HCT116 (cell line): ENCODE data around the gene PRR12. TPM values are rescaled to one million over a fixed set of nuclear protein-coding genes. Genes with fewer than 3 reads are reported as not detected.
A peak's percentile ranks its signal among the peaks of the same experiment; 100 is the strongest.

Experiments
- ATAC-seq: fragments of 200-7000 bp; cut with Tn5 transposase; 2 replicates; pipeline ENCODE4 v1.9.1; 2020; ENCODE audit warnings: mild to moderate bottlenecking, moderate library complexity
- BruUV-seq: library from RNA; stranded (reverse); fragments of 400-500 nt; replicated peaks from 2 replicates; lab custom pipeline; 2021; lab: Mats Ljungman, UMichigan
- CTCF ChIA-PET: fragments of 300-600 bp; sonication (Branson Sonifier 250); formaldehyde crosslinking; loops from one replicate; lab custom pipeline; 2021; ENCODE audit warnings: antibody characterized with exemption; lab: Charles Lee
- POLR2A ChIA-PET: fragments of 300-600, 350-600 bp; sonication (Branson Sonifier 250); formaldehyde crosslinking; loops from one replicate; lab custom pipeline; 2021; ENCODE audit warnings: antibody characterized with exemption; lab: Charles Lee
- RAD21 ChIA-PET, 2 experiments: fragments of 300-600 bp; sonication (Branson Sonifier 250); formaldehyde crosslinking; loops; one replicate each; lab custom pipeline; 2023; ENCODE audit warnings: low total read pairs in 2 of 2; ENCODE audit not compliant: uncharacterized antibody in 2 of 2, unreplicated experiment in 2 of 2, low non-redundant PET in 1 of 2; lab: Charles Lee
- DNase-seq: peaks from one replicate; pipeline ENCODE4 v3.0.0-alpha.2; 2010; ENCODE audit warnings: low read depth, low spot score
- H2AFZ ChIP-seq: fragments of 200-600 bp; shearing (Covaris generic), sonication (generic); 2 replicates; pipeline ENCODE4 v1.6.1; 2017; ENCODE audit warnings: low read depth, mixed run types, mixed read lengths, antibody characterized with exemption, low read length; ENCODE audit not compliant: poor library complexity, severe bottlenecking
- H3K27ac ChIP-seq: 2 replicates; pipeline ENCODE4 v1.5.1; 2012; ENCODE audit warnings: low read depth, low read length
- H3K27me3 ChIP-seq: fragments of 200-600 bp; sonication (generic); 2 replicates; pipeline ENCODE4 v1.6.1; 2016; ENCODE audit warnings: mixed run types, low read length, mixed read lengths; ENCODE audit not compliant: insufficient read depth
- H3K36me3 ChIP-seq, 2 experiments: fragments of 200-500 bp in 1 of 2; fragments of 200-600 bp in 1 of 2; sonication (Bioruptor generic) in 1 of 2; sonication (generic) in 1 of 2; 2 replicates each; pipeline versions ENCODE4 v1.5.1 to v1.6.1; 2014 to 2016; ENCODE audit warnings: low read length in 2 of 2, inconsistent platforms in 1 of 2, mixed read lengths in 1 of 2, mixed run types in 1 of 2; ENCODE audit not compliant: insufficient read depth in 2 of 2, control insufficient read depth in 1 of 2
- H3K4me1 ChIP-seq, 2 experiments: fragments of 200-600 bp in 1 of 2; sonication (generic) in 1 of 2; 2 replicates each; pipeline versions ENCODE4 v1.5.1 to v1.6.1; 2012 to 2017; ENCODE audit warnings: low read length in 2 of 2, inconsistent platforms in 1 of 2, mild to moderate bottlenecking in 1 of 2, mixed read lengths in 1 of 2, mixed run types in 1 of 2, moderate library complexity in 1 of 2; ENCODE audit not compliant: insufficient read depth in 2 of 2, control insufficient read depth in 1 of 2
- H3K4me2 ChIP-seq: fragments of 200-600 bp; sonication (generic); 2 replicates; pipeline ENCODE4 v1.6.1; 2017; ENCODE audit warnings: mixed run types, low read length, mixed read lengths
- H3K4me3 ChIP-seq, 2 experiments: fragments of 200-600 bp in 1 of 2; sonication (generic) in 1 of 2; replicated peaks in 1 of 2; 2 replicates each; pipeline ENCODE4 v1.5.1; 2011 to 2016; ENCODE audit warnings: low read length in 2 of 2, control low read depth in 1 of 2, low read depth in 1 of 2, mild to moderate bottlenecking in 1 of 2, mixed read lengths in 1 of 2, mixed run types in 1 of 2
- H3K79me2 ChIP-seq: fragments of 200-600 bp; sonication (generic); 2 replicates; pipeline ENCODE4 v1.6.1; 2017; ENCODE audit warnings: mild to moderate bottlenecking, mixed run types, low read length, moderate library complexity, mixed read lengths; ENCODE audit not compliant: insufficient read depth
- H3K9ac ChIP-seq: fragments of 200-600 bp; sonication (generic); 2 replicates; pipeline ENCODE4 v1.6.1; 2016; ENCODE audit warnings: low read length, mixed read lengths
- H3K9me2 ChIP-seq: fragments of 200-600 bp; sonication (generic), shearing (Covaris generic); 2 replicates; pipeline ENCODE4 v1.6.1; 2017; ENCODE audit warnings: mixed run types, mild to moderate bottlenecking, moderate library complexity; ENCODE audit not compliant: insufficient read depth
- H3K9me3 ChIP-seq, 2 experiments: fragments of 200-500 bp in 1 of 2; fragments of 200-600 bp in 1 of 2; sonication (Bioruptor generic) in 1 of 2; sonication (generic) in 1 of 2; 2 replicates each; pipeline ENCODE4 v1.6.1; 2014 to 2017; ENCODE audit warnings: low read length in 2 of 2, mixed read lengths in 2 of 2, inconsistent platforms in 1 of 2, low read depth in 1 of 2, mild to moderate bottlenecking in 1 of 2, mixed run types in 1 of 2, moderate library complexity in 1 of 2; ENCODE audit not compliant: control insufficient read depth in 1 of 2, insufficient read depth in 1 of 2
- H4K20me1 ChIP-seq: fragments of 200-600 bp; sonication (generic), shearing (Covaris generic); 2 replicates; pipeline ENCODE4 v1.6.1; 2017; ENCODE audit warnings: mixed run types, mild to moderate bottlenecking, moderate library complexity; ENCODE audit not compliant: insufficient read depth
- ATF3 ChIP-seq: IDR thresholded peaks from 2 replicates; pipeline ENCODE4 v1.6.1; 2012
- CBX3 ChIP-seq: IDR thresholded peaks from 2 replicates; pipeline ENCODE4 v1.6.1; 2012; ENCODE audit warnings: low read depth
- ELF1 ChIP-seq: IDR thresholded peaks from 2 replicates; pipeline ENCODE4 v1.6.1; 2012; ENCODE audit warnings: low read depth, borderline replicate concordance
- EZH2 ChIP-seq: fragments of 200-600 bp; sonication (generic); IDR thresholded peaks from 2 replicates; pipeline ENCODE4 v1.6.1; 2017; ENCODE audit warnings: antibody characterized with exemption, mixed run types
- POLR2AphosphoS5 ChIP-seq: IDR thresholded peaks from 2 replicates; pipeline ENCODE4 v1.6.1; 2011; ENCODE audit warnings: mild to moderate bottlenecking, low read depth, low read length, moderate library complexity
- SIN3A ChIP-seq: IDR thresholded peaks from 2 replicates; pipeline ENCODE4 v1.6.1; 2012; ENCODE audit warnings: low read depth
- SRF ChIP-seq: IDR thresholded peaks from 2 replicates; pipeline ENCODE4 v1.6.1; 2012; ENCODE audit warnings: low read depth
- TCF7L2 ChIP-seq: IDR thresholded peaks from 2 replicates; pipeline ENCODE4 v1.7.0; 2011; ENCODE audit warnings: borderline replicate concordance, inconsistent platforms; ENCODE audit not compliant: insufficient read depth, insufficient read length; ENCODE audit errors: extremely low read depth
- ZFX ChIP-seq: fragments of 450-650 bp; IDR thresholded peaks from 2 replicates; pipeline ENCODE4 v1.6.1; 2017
- ZNF274 ChIP-seq: fragments of 200-500 bp; sonication (Bioruptor generic); IDR thresholded peaks from 2 replicates; pipeline ENCODE4 v1.6.1; 2014; ENCODE audit warnings: mild to moderate bottlenecking, low read depth, low read length, inconsistent platforms
- intact Hi-C: fragments of 100-400 bp; cut with micrococcal nuclease; formaldehyde crosslinking; loops from 2 replicates; pipeline ENCODE4 v1.10.0; 2022
- total RNA-seq: library from RNA; stranded (reverse); gene quantifications from one replicate; pipeline ENCODE4 v1.2.1, GENCODE V29; 2021; ENCODE audit not compliant: unreplicated experiment
- TF ChIP-seq, protein P1 (sequence below), 3 experiments: fragments of 200-600 bp in 1 of 3; sonication (generic) in 1 of 3; IDR thresholded peaks in 2 of 3; conservative IDR thresholded peaks in 1 of 3; 2 replicates each; pipeline ENCODE4 v1.5.1; 2012 to 2017; ENCODE audit warnings: low read depth in 2 of 3, low read length in 2 of 3, antibody characterized with exemption in 1 of 3, borderline replicate concordance in 1 of 3, control low read depth in 1 of 3, mild to moderate bottlenecking in 1 of 3, mixed read lengths in 1 of 3, mixed run types in 1 of 3, moderate library complexity in 1 of 3; ENCODE audit not compliant: insufficient read depth in 1 of 3
- TF ChIP-seq, protein P2 (sequence below): IDR thresholded peaks from 2 replicates; pipeline ENCODE4 v1.6.1; 2012; ENCODE audit warnings: low read depth

PRR12 gene
- total RNA-seq, 1 experiment from 2014 or later: 26.9 TPM

- CTCF ChIA-PET: no interaction called here
- no peak for ATAC-seq
- peaks cover 36% of the 10 kb centered on the region; the same call in 1 of the 2 replicates for H3K79me2 ChIP-seq
Observed at GRCh38 chr19:49651820-49652550, 61.0 kb downstream of the PRR12 start.

DNA sequence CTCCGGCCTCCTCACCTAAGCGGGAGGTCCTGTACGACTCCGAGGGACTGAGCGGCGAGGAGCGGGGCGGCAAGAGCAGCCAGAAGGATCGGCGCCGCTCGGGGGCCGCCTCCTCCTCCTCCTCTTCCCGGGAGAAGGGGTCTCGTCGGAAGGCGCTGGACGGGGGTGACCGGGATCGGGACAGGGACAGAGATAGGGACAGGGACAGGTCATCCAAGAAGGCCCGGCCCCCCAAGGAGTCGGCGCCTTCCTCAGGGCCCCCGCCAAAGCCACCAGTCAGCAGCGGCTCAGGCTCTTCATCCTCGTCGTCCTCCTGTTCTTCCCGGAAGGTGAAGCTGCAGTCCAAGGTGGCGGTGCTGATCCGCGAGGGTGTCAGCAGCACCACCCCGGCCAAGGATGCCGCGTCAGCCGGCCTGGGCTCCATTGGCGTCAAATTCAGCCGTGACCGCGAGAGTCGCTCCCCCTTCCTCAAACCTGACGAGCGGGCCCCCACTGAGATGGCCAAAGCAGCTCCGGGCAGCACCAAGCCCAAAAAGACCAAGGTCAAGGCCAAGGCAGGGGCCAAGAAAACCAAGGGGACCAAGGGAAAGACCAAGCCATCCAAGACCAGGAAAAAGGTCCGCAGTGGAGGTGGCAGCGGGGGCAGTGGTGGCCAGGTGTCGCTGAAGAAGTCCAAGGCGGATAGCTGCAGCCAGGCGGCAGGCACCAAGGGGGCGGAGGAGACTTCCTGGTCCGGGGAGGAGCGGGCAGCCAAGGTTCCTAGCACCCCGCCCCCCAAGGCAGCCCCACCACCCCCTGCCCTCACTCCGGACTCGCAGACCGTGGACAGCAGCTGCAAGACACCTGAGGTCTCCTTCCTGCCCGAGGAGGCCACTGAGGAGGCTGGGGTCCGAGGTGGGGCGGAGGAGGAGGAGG is 61.8 kb downstream of the PRR12 start:
- H3K27ac ChIP-seq: no peak overlapping the region
- H4K20me1 ChIP-seq: no peaks in the 10 kb centered on the region
- no peak overlapping the region for H3K9ac ChIP-seq
- TSS peak; percentile 34 for BruUV-seq
- no peaks in the 10 kb centered on the region for H3K9me2 ChIP-seq
- CTCF ChIA-PET: no interaction called here
- H3K4me1 ChIP-seq: no peaks in the 10 kb centered on the region
- peaks cover 36 to 38% of the 10 kb centered on the region in 2 experiments; a peak in 3 of 4 replicates for H3K36me3 ChIP-seq
- H2AFZ ChIP-seq: no peak overlapping the region
- intact Hi-C loops: no loop called here
- no peak for ATAC-seq
- H3K4me3 ChIP-seq: no peak overlapping the region
- H3K79me2 ChIP-seq: peaks cover 28% of the 10 kb centered on the region; the same call in 1 of the 2 replicates
- no peaks in the 10 kb centered on the region for H3K9me3 ChIP-seq
- H3K27me3 ChIP-seq: no peaks in the 10 kb centered on the region
- no peak overlapping the region for H3K4me2 ChIP-seq
- DNase-seq: no peak
- POLR2A ChIA-PET: no interaction called here
- RAD21 ChIA-PET: no interaction called here
- TF ChIP-seq, protein P1, sequence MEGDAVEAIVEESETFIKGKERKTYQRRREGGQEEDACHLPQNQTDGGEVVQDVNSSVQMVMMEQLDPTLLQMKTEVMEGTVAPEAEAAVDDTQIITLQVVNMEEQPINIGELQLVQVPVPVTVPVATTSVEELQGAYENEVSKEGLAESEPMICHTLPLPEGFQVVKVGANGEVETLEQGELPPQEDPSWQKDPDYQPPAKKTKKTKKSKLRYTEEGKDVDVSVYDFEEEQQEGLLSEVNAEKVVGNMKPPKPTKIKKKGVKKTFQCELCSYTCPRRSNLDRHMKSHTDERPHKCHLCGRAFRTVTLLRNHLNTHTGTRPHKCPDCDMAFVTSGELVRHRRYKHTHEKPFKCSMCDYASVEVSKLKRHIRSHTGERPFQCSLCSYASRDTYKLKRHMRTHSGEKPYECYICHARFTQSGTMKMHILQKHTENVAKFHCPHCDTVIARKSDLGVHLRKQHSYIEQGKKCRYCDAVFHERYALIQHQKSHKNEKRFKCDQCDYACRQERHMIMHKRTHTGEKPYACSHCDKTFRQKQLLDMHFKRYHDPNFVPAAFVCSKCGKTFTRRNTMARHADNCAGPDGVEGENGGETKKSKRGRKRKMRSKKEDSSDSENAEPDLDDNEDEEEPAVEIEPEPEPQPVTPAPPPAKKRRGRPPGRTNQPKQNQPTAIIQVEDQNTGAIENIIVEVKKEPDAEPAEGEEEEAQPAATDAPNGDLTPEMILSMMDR (IDR thresholded peaks at IDR 0.05 in 2 of 3, conservative IDR thresholded peaks at IDR 0.05 in 1 of 3; ENCODE audit: borderline replicate concordance in 1 of 3, insufficient read depth in 1 of 3, low read depth in 2 of 3, low read length in 2 of 3): no peak
- TF ChIP-seq ZNF274 (no peak), ATF3 (no peak), POLR2AphosphoS5 (no peak), CBX3 (no peak)
- TF ChIP-seq, protein P2, sequence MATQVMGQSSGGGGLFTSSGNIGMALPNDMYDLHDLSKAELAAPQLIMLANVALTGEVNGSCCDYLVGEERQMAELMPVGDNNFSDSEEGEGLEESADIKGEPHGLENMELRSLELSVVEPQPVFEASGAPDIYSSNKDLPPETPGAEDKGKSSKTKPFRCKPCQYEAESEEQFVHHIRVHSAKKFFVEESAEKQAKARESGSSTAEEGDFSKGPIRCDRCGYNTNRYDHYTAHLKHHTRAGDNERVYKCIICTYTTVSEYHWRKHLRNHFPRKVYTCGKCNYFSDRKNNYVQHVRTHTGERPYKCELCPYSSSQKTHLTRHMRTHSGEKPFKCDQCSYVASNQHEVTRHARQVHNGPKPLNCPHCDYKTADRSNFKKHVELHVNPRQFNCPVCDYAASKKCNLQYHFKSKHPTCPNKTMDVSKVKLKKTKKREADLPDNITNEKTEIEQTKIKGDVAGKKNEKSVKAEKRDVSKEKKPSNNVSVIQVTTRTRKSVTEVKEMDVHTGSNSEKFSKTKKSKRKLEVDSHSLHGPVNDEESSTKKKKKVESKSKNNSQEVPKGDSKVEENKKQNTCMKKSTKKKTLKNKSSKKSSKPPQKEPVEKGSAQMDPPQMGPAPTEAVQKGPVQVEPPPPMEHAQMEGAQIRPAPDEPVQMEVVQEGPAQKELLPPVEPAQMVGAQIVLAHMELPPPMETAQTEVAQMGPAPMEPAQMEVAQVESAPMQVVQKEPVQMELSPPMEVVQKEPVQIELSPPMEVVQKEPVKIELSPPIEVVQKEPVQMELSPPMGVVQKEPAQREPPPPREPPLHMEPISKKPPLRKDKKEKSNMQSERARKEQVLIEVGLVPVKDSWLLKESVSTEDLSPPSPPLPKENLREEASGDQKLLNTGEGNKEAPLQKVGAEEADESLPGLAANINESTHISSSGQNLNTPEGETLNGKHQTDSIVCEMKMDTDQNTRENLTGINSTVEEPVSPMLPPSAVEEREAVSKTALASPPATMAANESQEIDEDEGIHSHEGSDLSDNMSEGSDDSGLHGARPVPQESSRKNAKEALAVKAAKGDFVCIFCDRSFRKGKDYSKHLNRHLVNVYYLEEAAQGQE: no peak

More at GRCh38 chr19:49651820-49652550, 61.0 kb downstream of the PRR12 start:
- Histone ChIP-seq H3K9ac (no peak overlapping the region), H3K4me3 (no peak overlapping the region), H3K4me1 (no peaks in the 10 kb centered on the region), H3K9me2 (no peaks in the 10 kb centered on the region), H3K36me3 (peaks cover 36 to 42% of the 10 kb centered on the region in 2 experiments; a peak in 3 of 4 replicates), H3K27ac (no peak overlapping the region), H3K27me3 (no peaks in the 10 kb centered on the region), H2AFZ (no peak overlapping the region), H3K4me2 (no peak overlapping the region), H3K9me3 (no peaks in the 10 kb centered on the region), H4K20me1 (no peaks in the 10 kb centered on the region)
- RAD21 ChIA-PET: no interaction called here
- intact Hi-C loops: no loop called here
- POLR2A ChIA-PET: no interaction called here
- TF ChIP-seq ZFX (no peak), ELF1 (no peak), CBX3 (no peak), SIN3A (no peak), SRF (no peak), TCF7L2 (no peak), EZH2 (no peak), ATF3 (no peak)
- DNase-seq: no peak
- no TSS peak for BruUV-seq
